ENCODE data around the gene WDR18.

DNA sequence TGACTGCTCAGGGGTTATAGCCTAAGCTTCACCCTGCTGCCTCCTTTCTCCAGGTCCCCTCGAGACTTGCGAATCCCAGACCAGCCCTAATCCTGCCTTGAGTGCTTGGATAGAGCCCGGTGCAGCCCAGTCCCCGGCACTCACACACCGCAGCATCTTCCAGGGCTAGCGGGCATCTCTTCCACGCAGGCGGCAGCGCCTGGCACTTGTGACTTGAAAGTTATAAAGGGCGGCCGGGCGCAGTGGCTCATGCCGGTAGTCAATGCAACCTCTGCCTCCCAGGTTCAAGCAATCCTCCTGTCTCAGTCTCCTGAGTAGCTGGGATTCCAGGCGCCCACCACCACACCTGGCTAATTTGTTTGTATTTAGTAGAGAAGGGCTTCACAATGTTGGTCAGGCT lies 1.9 kb downstream of the WDR18 start:
- no peak for TF ChIP-seq POLR2A (IDR thresholded peaks at IDR 0.05)
- TF ChIP-seq, protein P1, sequence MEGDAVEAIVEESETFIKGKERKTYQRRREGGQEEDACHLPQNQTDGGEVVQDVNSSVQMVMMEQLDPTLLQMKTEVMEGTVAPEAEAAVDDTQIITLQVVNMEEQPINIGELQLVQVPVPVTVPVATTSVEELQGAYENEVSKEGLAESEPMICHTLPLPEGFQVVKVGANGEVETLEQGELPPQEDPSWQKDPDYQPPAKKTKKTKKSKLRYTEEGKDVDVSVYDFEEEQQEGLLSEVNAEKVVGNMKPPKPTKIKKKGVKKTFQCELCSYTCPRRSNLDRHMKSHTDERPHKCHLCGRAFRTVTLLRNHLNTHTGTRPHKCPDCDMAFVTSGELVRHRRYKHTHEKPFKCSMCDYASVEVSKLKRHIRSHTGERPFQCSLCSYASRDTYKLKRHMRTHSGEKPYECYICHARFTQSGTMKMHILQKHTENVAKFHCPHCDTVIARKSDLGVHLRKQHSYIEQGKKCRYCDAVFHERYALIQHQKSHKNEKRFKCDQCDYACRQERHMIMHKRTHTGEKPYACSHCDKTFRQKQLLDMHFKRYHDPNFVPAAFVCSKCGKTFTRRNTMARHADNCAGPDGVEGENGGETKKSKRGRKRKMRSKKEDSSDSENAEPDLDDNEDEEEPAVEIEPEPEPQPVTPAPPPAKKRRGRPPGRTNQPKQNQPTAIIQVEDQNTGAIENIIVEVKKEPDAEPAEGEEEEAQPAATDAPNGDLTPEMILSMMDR (IDR thresholded peaks at IDR 0.05): no peak

Data from vagina (tissue), 2 donors.